NCI-H510A treated with DMSO at 0.1 percent for 48 hours (cell line): ENCODE results near the gene TMEM88.
"Not testable (repeated sequence)": the region's sequence is repeated elsewhere in the genome, so short reads cannot be mapped to it uniquely, and the experiment has no call there.

Experiments
- DNase-seq: peaks from one replicate; lab custom pipeline; 2025; lab: John Stamatoyannopoulos, UW

Gene TMEM88

GRCh38 chr17:7854851-7855659, at the start of gene TMEM88:
Gene TMEM88 (plus strand): TSS chr17:7855066. CDS start chr17:7855075, 9 bp downstream.
- no peak for DNase-seq

- no peak for DNase-seq
Observed at GRCh38 chr17:7806587-7806986, 48.3 kb upstream of the TMEM88 start.

- DNase-seq, result no peak
Observed at GRCh38 chr17:7807206-7807605, 47.7 kb upstream of the TMEM88 start.

- no peak for DNase-seq
Observed at GRCh38 chr17:7809086-7809790, 45.6 kb upstream of the TMEM88 start.

- DNase-seq, result not testable (repeated sequence)
Observed at GRCh38 chr17:7809791-7810343, 45.0 kb upstream of the TMEM88 start.

GRCh38 chr17:7811251-7811650, 43.6 kb upstream of the TMEM88 start:
- DNase-seq, result no peak

- no peak for DNase-seq
Observed at GRCh38 chr17:7814969-7815368, 39.9 kb upstream of the TMEM88 start.

- no peak for DNase-seq
Observed at GRCh38 chr17:7816926-7817642, 37.8 kb upstream of the TMEM88 start.

GRCh38 chr17:7817643-7817964, 37.3 kb upstream of the TMEM88 start:
- DNase-seq, result no peak

- DNase-seq, result no peak
Observed at GRCh38 chr17:7818026-7818425, 36.8 kb upstream of the TMEM88 start.

GRCh38 chr17:7818746-7819645, 35.9 kb upstream of the TMEM88 start:
- DNase-seq, result no peak

GRCh38 chr17:7820231-7820630, 34.6 kb upstream of the TMEM88 start:
- no peak for DNase-seq

GRCh38 chr17:7822126-7822525, 32.7 kb upstream of the TMEM88 start:
- no peak for DNase-seq

GRCh38 chr17:7823581-7824001, 31.3 kb upstream of the TMEM88 start:
- no peak for DNase-seq

- DNase-seq, result no peak
Observed at GRCh38 chr17:7824021-7824924, 30.6 kb upstream of the TMEM88 start.

GRCh38 chr17:7825206-7825990, 29.5 kb upstream of the TMEM88 start:
- DNase-seq, result no peak

- DNase-seq, result no peak
Observed at GRCh38 chr17:7830616-7831015, 24.2 kb upstream of the TMEM88 start.

GRCh38 chr17:7831233-7831632, 23.6 kb upstream of the TMEM88 start:
- DNase-seq, result no peak

- no peak for DNase-seq
Observed at GRCh38 chr17:7832431-7832830, 22.4 kb upstream of the TMEM88 start.
